Measurements from ENCODE around the gene PLPPR5.

PLPPR5 gene

GRCh38 chr1:99003581-99004253, 944 bp downstream of the PLPPR5 start:
- H3K4me1 ChIP-seq (ENCODE audit: control insufficient read depth, insufficient read depth, low read length) = peaks cover 4% of the 10 kb centered on the region; the same call in 1 of the 2 replicates
- peak overlapping the region; percentile 66 for H3K9ac ChIP-seq (ENCODE audit: low read length)
- H3K4me3 ChIP-seq (ENCODE audit: low read depth, low read length) = peak overlapping the region; percentile 83
- peaks cover 50% of the 10 kb centered on the region for H3K27me3 ChIP-seq (ENCODE audit: control insufficient read depth, insufficient read depth, low read length)
- no peaks in the 10 kb centered on the region for H3K36me3 ChIP-seq (ENCODE audit: control insufficient read depth, insufficient read depth, low read length)
- no peaks in the 10 kb centered on the region for H3K9me3 ChIP-seq (ENCODE audit: control insufficient read depth, insufficient read depth, low read depth, low read length)
- no peak overlapping the region for H3K27ac ChIP-seq (ENCODE audit: low read depth, low read length)

- H3K36me3 ChIP-seq (ENCODE audit: control insufficient read depth, insufficient read depth, low read length) = no peaks in the 10 kb centered on the region
- H3K27ac ChIP-seq (ENCODE audit: low read depth, low read length) = no peak overlapping the region
- H3K4me3 ChIP-seq (ENCODE audit: low read depth, low read length) = no peak overlapping the region
- H3K4me1 ChIP-seq (ENCODE audit: control insufficient read depth, insufficient read depth, low read length) = peaks cover 12% of the 10 kb centered on the region
- no peaks in the 10 kb centered on the region for H3K9me3 ChIP-seq (ENCODE audit: control insufficient read depth, insufficient read depth, low read depth, low read length)
- no peak overlapping the region for H3K9ac ChIP-seq (ENCODE audit: low read length)
- no peaks in the 10 kb centered on the region for H3K27me3 ChIP-seq (ENCODE audit: control insufficient read depth, insufficient read depth, low read length)
These were observed 11.8 kb downstream of the PLPPR5 start for GRCh38 chr1:98992844-98993243.

GRCh38 chr1:98991127-98992012, 13.3 kb downstream of the PLPPR5 start:
- Histone ChIP-seq H3K36me3 (ENCODE audit: control insufficient read depth, insufficient read depth, low read length) (no peaks in the 10 kb centered on the region), H3K27ac (ENCODE audit: low read depth, low read length) (no peak overlapping the region)

GRCh38 chr1:98989556-98989907, 15.1 kb downstream of the PLPPR5 start:
- H3K4me3 ChIP-seq (ENCODE audit: low read depth, low read length) = no peak overlapping the region
- H3K27ac ChIP-seq (ENCODE audit: low read depth, low read length) = no peak overlapping the region
- no peaks in the 10 kb centered on the region for H3K27me3 ChIP-seq (ENCODE audit: control insufficient read depth, insufficient read depth, low read length)
- H3K9me3 ChIP-seq (ENCODE audit: control insufficient read depth, insufficient read depth, low read depth, low read length) = 0 out of 2 replicates have a peak, but pooled peaks cover 6% of the 10 kb centered on the region
- H3K4me1 ChIP-seq (ENCODE audit: control insufficient read depth, insufficient read depth, low read length) = peaks cover 12% of the 10 kb centered on the region
- H3K36me3 ChIP-seq (ENCODE audit: control insufficient read depth, insufficient read depth, low read length) = no peaks in the 10 kb centered on the region
- H3K9ac ChIP-seq (ENCODE audit: low read length) = no peak overlapping the region

More at GRCh38 chr1:98991127-98992012, 13.3 kb downstream of the PLPPR5 start:
- Histone ChIP-seq H3K9me3 (ENCODE audit: control insufficient read depth, insufficient read depth, low read depth, low read length) (no peaks in the 10 kb centered on the region), H3K27me3 (ENCODE audit: control insufficient read depth, insufficient read depth, low read length) (no peaks in the 10 kb centered on the region), H3K9ac (ENCODE audit: low read length) (no peak overlapping the region), H3K4me3 (ENCODE audit: low read depth, low read length) (no peak overlapping the region), H3K4me1 (ENCODE audit: control insufficient read depth, insufficient read depth, low read length) (peaks cover 12% of the 10 kb centered on the region)

- Histone ChIP-seq H3K9me3 (ENCODE audit: control insufficient read depth, insufficient read depth, low read depth, low read length) (peaks cover 7% of the 10 kb centered on the region; the same call in 1 of the 2 replicates), H3K9ac (ENCODE audit: low read length) (no peak overlapping the region), H3K4me3 (ENCODE audit: low read depth, low read length) (no peak overlapping the region), H3K27ac (ENCODE audit: low read depth, low read length) (no peak overlapping the region), H3K36me3 (ENCODE audit: control insufficient read depth, insufficient read depth, low read length) (no peaks in the 10 kb centered on the region), H3K4me1 (ENCODE audit: control insufficient read depth, insufficient read depth, low read length) (peaks cover 12% of the 10 kb centered on the region), H3K27me3 (ENCODE audit: control insufficient read depth, insufficient read depth, low read length) (no peaks in the 10 kb centered on the region)
These were observed 15.6 kb downstream of the PLPPR5 start for GRCh38 chr1:98988904-98989555.

- H3K27me3 ChIP-seq (ENCODE audit: control insufficient read depth, insufficient read depth, low read length) = no peaks in the 10 kb centered on the region
- H3K9me3 ChIP-seq (ENCODE audit: control insufficient read depth, insufficient read depth, low read depth, low read length) = peaks cover 10% of the 10 kb centered on the region; the same call in 1 of the 2 replicates
- H3K4me1 ChIP-seq (ENCODE audit: control insufficient read depth, insufficient read depth, low read length) = no peaks in the 10 kb centered on the region
- no peaks in the 10 kb centered on the region for H3K36me3 ChIP-seq (ENCODE audit: control insufficient read depth, insufficient read depth, low read length)
- H3K27ac ChIP-seq (ENCODE audit: low read depth, low read length) = no peak overlapping the region
- H3K9ac ChIP-seq (ENCODE audit: low read length) = no peak overlapping the region
- no peak overlapping the region for H3K4me3 ChIP-seq (ENCODE audit: low read depth, low read length)
These were observed 19.0 kb downstream of the PLPPR5 start for GRCh38 chr1:98985687-98986086.

GRCh38 chr1:98981917-98982513, 22.6 kb downstream of the PLPPR5 start:
- H3K36me3 ChIP-seq (ENCODE audit: control insufficient read depth, insufficient read depth, low read length) = no peaks in the 10 kb centered on the region
- no peaks in the 10 kb centered on the region for H3K27me3 ChIP-seq (ENCODE audit: control insufficient read depth, insufficient read depth, low read length)
- no peak overlapping the region for H3K4me3 ChIP-seq (ENCODE audit: low read depth, low read length)
- no peaks in the 10 kb centered on the region for H3K4me1 ChIP-seq (ENCODE audit: control insufficient read depth, insufficient read depth, low read length)
- H3K9me3 ChIP-seq (ENCODE audit: control insufficient read depth, insufficient read depth, low read depth, low read length) = peaks cover 10% of the 10 kb centered on the region; the same call in 1 of the 2 replicates
- no peak overlapping the region for H3K27ac ChIP-seq (ENCODE audit: low read depth, low read length)
- H3K9ac ChIP-seq (ENCODE audit: low read length) = no peak overlapping the region

GRCh38 chr1:98979463-98979862, 25.2 kb downstream of the PLPPR5 start:
- Histone ChIP-seq H3K9me3 (ENCODE audit: control insufficient read depth, insufficient read depth, low read depth, low read length) (peaks cover 4% of the 10 kb centered on the region; the same call in 1 of the 2 replicates), H3K4me3 (ENCODE audit: low read depth, low read length) (no peak overlapping the region), H3K27ac (ENCODE audit: low read depth, low read length) (no peak overlapping the region), H3K9ac (ENCODE audit: low read length) (no peak overlapping the region), H3K27me3 (ENCODE audit: control insufficient read depth, insufficient read depth, low read length) (no peaks in the 10 kb centered on the region), H3K4me1 (ENCODE audit: control insufficient read depth, insufficient read depth, low read length) (no peaks in the 10 kb centered on the region; the same call in 1 of the 2 replicates), H3K36me3 (ENCODE audit: control insufficient read depth, insufficient read depth, low read length) (no peaks in the 10 kb centered on the region)

- no peak overlapping the region for H3K9ac ChIP-seq (ENCODE audit: low read length)
- H3K9me3 ChIP-seq (ENCODE audit: control insufficient read depth, insufficient read depth, low read depth, low read length) = no peaks in the 10 kb centered on the region
- no peak overlapping the region for H3K4me3 ChIP-seq (ENCODE audit: low read depth, low read length)
- no peaks in the 10 kb centered on the region for H3K36me3 ChIP-seq (ENCODE audit: control insufficient read depth, insufficient read depth, low read length)
- H3K27ac ChIP-seq (ENCODE audit: low read depth, low read length) = no peak overlapping the region
- no peaks in the 10 kb centered on the region; the same call in 1 of the 2 replicates for H3K4me1 ChIP-seq (ENCODE audit: control insufficient read depth, insufficient read depth, low read length)
- H3K27me3 ChIP-seq (ENCODE audit: control insufficient read depth, insufficient read depth, low read length) = no peaks in the 10 kb centered on the region
These were observed 28.9 kb downstream of the PLPPR5 start for GRCh38 chr1:98975810-98976209.

- no peak overlapping the region for H3K4me3 ChIP-seq (ENCODE audit: low read depth, low read length)
- H3K36me3 ChIP-seq (ENCODE audit: control insufficient read depth, insufficient read depth, low read length) = no peaks in the 10 kb centered on the region
- H3K9me3 ChIP-seq (ENCODE audit: control insufficient read depth, insufficient read depth, low read depth, low read length) = no peaks in the 10 kb centered on the region
- no peaks in the 10 kb centered on the region for H3K27me3 ChIP-seq (ENCODE audit: control insufficient read depth, insufficient read depth, low read length)
- no peaks in the 10 kb centered on the region; the same call in 1 of the 2 replicates for H3K4me1 ChIP-seq (ENCODE audit: control insufficient read depth, insufficient read depth, low read length)
- H3K27ac ChIP-seq (ENCODE audit: low read depth, low read length) = no peak overlapping the region
- no peak overlapping the region for H3K9ac ChIP-seq (ENCODE audit: low read length)
These were observed 29.5 kb downstream of the PLPPR5 start for GRCh38 chr1:98975113-98975512.

All from HUES6 (cell line).